Endodermal cell (in vitro differentiated cells): ENCODE results near the gene FBXO48. TPM values are rescaled to one million over a fixed set of nuclear protein-coding genes. Genes with fewer than 3 reads are reported as not detected.

ENCODE experiments used
- DNase-seq: peaks from one replicate; pipeline ENCODE4 v3.0.0-alpha.2; 2017
- H3K27ac ChIP-seq: 2 replicates; pipeline ENCODE4 v1.5.1; 2013; ENCODE audit warnings: mild to moderate bottlenecking, low read depth, low read length, moderate library complexity
- H3K27me3 ChIP-seq: 2 replicates; pipeline ENCODE4 v1.6.1; 2013; ENCODE audit warnings: mild to moderate bottlenecking, low read length, moderate library complexity; ENCODE audit not compliant: insufficient read depth, control insufficient read depth, poor library complexity, severe bottlenecking
- H3K36me3 ChIP-seq: 2 replicates; pipeline ENCODE4 v1.7.0; 2013; ENCODE audit warnings: mild to moderate bottlenecking, low read length, moderate library complexity; ENCODE audit not compliant: control insufficient read depth, insufficient read depth
- H3K4me1 ChIP-seq: one replicate; pipeline ENCODE4 v1.7.0; 2013; ENCODE audit warnings: low read length; ENCODE audit not compliant: control insufficient read depth, insufficient read depth
- H3K4me3 ChIP-seq: 2 replicates; pipeline ENCODE4 v1.5.1; 2013; ENCODE audit warnings: mild to moderate bottlenecking, low read length, moderate library complexity
- H3K9ac ChIP-seq: 2 replicates; pipeline ENCODE4 v1.6.1; 2013; ENCODE audit warnings: mild to moderate bottlenecking, low read length, moderate library complexity; ENCODE audit not compliant: poor library complexity, severe bottlenecking; ENCODE audit errors: extremely low read depth
- H3K9me3 ChIP-seq: 2 replicates; pipeline ENCODE4 v1.6.1; 2013; ENCODE audit warnings: mild to moderate bottlenecking, low read length, moderate library complexity; ENCODE audit not compliant: control insufficient read depth
- H3K27ac Mint-ChIP-seq: 2 replicates; pipeline ENCODE4 v1.8.0; 2020; ENCODE audit warnings: mixed read lengths
- H3K27me3 Mint-ChIP-seq: 2 replicates; pipeline ENCODE4 v1.8.0; 2021; ENCODE audit warnings: mild to moderate bottlenecking, mixed read lengths; ENCODE audit not compliant: insufficient read depth
- H3K36me3 Mint-ChIP-seq: 2 replicates; pipeline ENCODE4 v1.8.0; 2020; ENCODE audit warnings: low read depth, mixed read lengths
- H3K4me1 Mint-ChIP-seq: 2 replicates; pipeline ENCODE4 v1.8.0; 2020; ENCODE audit warnings: mixed read lengths
- H3K4me3 Mint-ChIP-seq: 2 replicates; pipeline ENCODE4 v1.8.0; 2020; ENCODE audit warnings: mild to moderate bottlenecking, moderate library complexity, mixed read lengths
- H3K9me3 Mint-ChIP-seq: 2 replicates; pipeline ENCODE4 v1.8.0; 2020; ENCODE audit warnings: mild to moderate bottlenecking, mixed read lengths
- CTCF ChIP-seq: fragments of 200-600 bp; sonication (generic); conservative IDR thresholded peaks from 2 replicates; pipeline ENCODE4 v1.5.0; 2021; ENCODE audit warnings: antibody characterized with exemption, mild to moderate bottlenecking
- WGBS, 2 experiments: methylation state at CpG; one replicate each; pipeline versions ENCODE4 v1.1.5 to v1.1.7; 2013; ENCODE audit warnings: missing lambda C conversion rate in 2 of 2, mixed read lengths in 1 of 2; ENCODE audit not compliant: insufficient coverage in 1 of 2, insufficient read length in 1 of 2; 5-methylcytosine and 5-hydroxymethylcytosine counted together
- total RNA-seq, 2 donors: library from RNA; stranded (reverse); fragmentation: NEBNext Ultra II Directional in 1 of 2; extraction: Animal tissue kit (Norgen Biotek cat#: 25700) in 1 of 2; gene quantifications; 2 replicates in 1 of 2; 3 replicates in 1 of 2; pipeline ENCODE4 v1.2.1, GENCODE V29; 2021

Gene FBXO48
- total RNA-seq, 2 donors from 2014 or later = 1.3 to 1.5 TPM

GRCh38 chr2:68453761-68454360 is 13.2 kb downstream of the FBXO48 start:
- no peak overlapping the region for H3K4me3 Mint-ChIP-seq
- no peaks in the 10 kb centered on the region for H3K4me1 Mint-ChIP-seq
- no peaks in the 10 kb centered on the region for H3K27me3 Mint-ChIP-seq
- no peaks in the 10 kb centered on the region for H3K27me3 ChIP-seq
- DNase-seq = no peak
- no peaks in the 10 kb centered on the region for H3K4me1 ChIP-seq
- H3K4me3 ChIP-seq = no peak overlapping the region
- no peak overlapping the region for H3K27ac ChIP-seq
- no peak overlapping the region for H3K9ac ChIP-seq
- H3K9me3 Mint-ChIP-seq = no peaks in the 10 kb centered on the region
- 90% methylated on average over 2 of the region's 2 CpGs; no CpG with 5 or more reads in 1 of the 2 experiments for WGBS, 2 experiments
- no peak overlapping the region for H3K27ac Mint-ChIP-seq
- no peaks in the 10 kb centered on the region for H3K36me3 Mint-ChIP-seq
- TF ChIP-seq CTCF = no peak
- H3K9me3 ChIP-seq = no peaks in the 10 kb centered on the region
- H3K36me3 ChIP-seq = no peaks in the 10 kb centered on the region

- 92% methylated on average over 3 of the region's 5 CpGs; no CpG with 5 or more reads in 1 of the 2 experiments for WGBS, 2 experiments
- H3K27ac Mint-ChIP-seq = no peak overlapping the region
- no peak overlapping the region for H3K4me3 ChIP-seq
- no peaks in the 10 kb centered on the region for H3K27me3 ChIP-seq
- H3K9ac ChIP-seq = no peak overlapping the region
- no peaks in the 10 kb centered on the region for H3K36me3 ChIP-seq
- no peak for DNase-seq
- H3K36me3 Mint-ChIP-seq = no peaks in the 10 kb centered on the region
- TF ChIP-seq CTCF = no peak
- H3K4me3 Mint-ChIP-seq = no peak overlapping the region
- no peaks in the 10 kb centered on the region for H3K4me1 Mint-ChIP-seq
- no peaks in the 10 kb centered on the region for H3K27me3 Mint-ChIP-seq
- no peak overlapping the region for H3K27ac ChIP-seq
- no peaks in the 10 kb centered on the region for H3K9me3 ChIP-seq
- no peaks in the 10 kb centered on the region for H3K4me1 ChIP-seq
- no peaks in the 10 kb centered on the region for H3K9me3 Mint-ChIP-seq
These were observed 14.8 kb downstream of the FBXO48 start for GRCh38 chr2:68452158-68452900.

- H3K9me3 ChIP-seq = no peaks in the 10 kb centered on the region
- no peak overlapping the region for H3K4me3 Mint-ChIP-seq
- no peak overlapping the region for H3K9ac ChIP-seq
- no peak overlapping the region for H3K4me3 ChIP-seq
- no peak for DNase-seq
- 91 to 96% methylated on average over 15 to 20 of the region's 24 CpGs for whole genome bisulfite sequencing, 2 experiments
- H3K9me3 Mint-ChIP-seq = no peaks in the 10 kb centered on the region
- no peaks in the 10 kb centered on the region for H3K4me1 ChIP-seq
- no peaks in the 10 kb centered on the region for H3K27me3 ChIP-seq
- H3K36me3 ChIP-seq = no peaks in the 10 kb centered on the region
- H3K27me3 Mint-ChIP-seq = peaks cover 2% of the 10 kb centered on the region
- no peak for TF ChIP-seq CTCF
- H3K27ac Mint-ChIP-seq = no peak overlapping the region
- H3K27ac ChIP-seq = no peak overlapping the region
- H3K36me3 Mint-ChIP-seq = no peaks in the 10 kb centered on the region
- no peaks in the 10 kb centered on the region for H3K4me1 Mint-ChIP-seq
These were observed 18.1 kb downstream of the FBXO48 start for GRCh38 chr2:68448671-68449653.
